Inflammatory macrophage (primary cell): ENCODE results near the gene SNAP29.
"Not testable (repeated sequence)": the region's sequence is repeated elsewhere in the genome, so short reads cannot be mapped to it uniquely, and the experiment has no call there.

Experiments
- DNase-seq, 2 donors: peaks; one replicate each; pipeline ENCODE4 v3.0.0-alpha.2; 2020 to 2022

SNAP29 gene

DNA sequence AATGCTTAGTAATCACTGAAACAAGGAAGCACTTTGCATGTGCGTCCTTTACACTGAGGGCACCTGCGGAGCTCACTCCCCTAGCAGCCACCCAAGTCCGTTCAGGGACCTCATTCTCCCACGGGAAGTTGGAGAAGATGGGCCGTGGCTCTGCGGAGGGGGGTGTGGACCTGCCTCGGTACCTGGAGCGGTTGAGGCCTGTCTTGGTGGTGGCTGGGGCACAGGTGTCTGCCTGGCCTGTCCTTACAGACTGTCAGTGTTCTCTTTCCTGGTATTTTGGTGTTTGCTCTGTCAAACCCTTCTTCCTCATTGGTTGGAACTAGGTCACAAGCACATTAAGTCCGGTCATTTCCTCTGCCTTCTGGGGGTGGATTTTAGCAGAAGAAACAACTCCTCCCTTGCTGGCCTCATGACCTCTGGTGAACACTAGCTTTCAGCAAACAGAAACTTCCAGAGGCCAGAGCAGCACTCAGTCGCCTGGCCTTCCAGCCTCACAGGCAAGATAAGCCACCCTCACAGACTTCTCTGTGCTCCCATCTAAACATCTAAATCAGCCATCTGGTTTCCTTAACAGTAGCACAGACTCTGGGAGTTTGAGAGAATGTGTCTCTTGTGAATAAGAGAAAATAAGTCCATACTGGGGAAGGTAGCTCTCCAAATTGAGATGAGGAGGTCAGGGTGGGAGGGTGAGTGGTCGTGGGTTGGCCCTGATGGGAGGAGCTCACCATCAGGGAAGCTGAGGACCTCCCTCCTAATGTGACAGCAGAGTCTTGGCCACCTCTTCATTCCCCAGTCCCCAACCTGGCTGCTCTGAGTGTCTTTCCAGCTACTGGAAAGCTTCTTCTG is 8.6 kb downstream of the SNAP29 start:
- DNase-seq: peak; percentile 90 to 91

DNA sequence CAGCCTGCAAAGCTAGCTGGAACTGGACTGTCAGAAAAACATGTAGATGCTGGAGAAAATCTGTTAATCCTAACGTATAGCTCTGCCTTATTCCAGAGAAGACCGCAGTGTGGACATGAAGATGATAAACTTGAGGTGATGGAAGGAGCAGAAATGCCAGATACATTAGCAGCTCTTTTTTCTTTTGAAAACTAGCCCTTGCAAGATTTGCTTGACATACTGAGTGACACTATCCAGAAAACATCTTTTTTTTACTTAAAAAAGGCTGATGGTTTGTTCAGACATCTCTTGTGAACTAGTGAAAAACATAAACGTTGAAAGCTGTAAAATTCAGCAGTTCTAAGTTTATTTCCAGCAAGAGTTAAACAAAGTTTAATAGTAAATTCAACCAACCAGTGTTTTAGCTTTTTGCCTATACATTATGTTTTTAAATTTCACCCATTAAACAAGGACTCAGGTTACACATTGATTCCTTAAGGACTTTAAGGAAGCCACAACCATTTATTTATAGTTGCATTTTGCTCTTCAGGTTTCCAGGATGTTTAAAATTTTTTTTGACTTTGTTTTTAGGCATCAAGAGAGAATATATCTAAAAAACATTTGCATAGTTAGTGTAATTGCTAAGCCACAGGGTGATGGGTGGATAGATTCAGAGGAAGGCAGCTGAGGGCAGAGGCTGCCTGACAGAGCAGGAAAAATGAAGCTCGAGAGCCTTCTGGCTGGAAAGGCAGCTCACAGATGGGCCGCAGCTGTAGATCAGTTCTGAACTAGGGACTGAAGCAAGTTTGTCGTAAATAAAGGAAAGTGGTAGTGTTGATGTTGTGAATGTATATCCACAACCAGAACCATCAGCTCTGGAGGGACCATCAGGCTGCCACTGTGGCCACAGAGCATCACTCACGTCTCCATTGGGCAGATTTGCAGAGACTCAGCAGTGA is 9.5 kb downstream of the SNAP29 start:
- no peak for DNase-seq

DNA sequence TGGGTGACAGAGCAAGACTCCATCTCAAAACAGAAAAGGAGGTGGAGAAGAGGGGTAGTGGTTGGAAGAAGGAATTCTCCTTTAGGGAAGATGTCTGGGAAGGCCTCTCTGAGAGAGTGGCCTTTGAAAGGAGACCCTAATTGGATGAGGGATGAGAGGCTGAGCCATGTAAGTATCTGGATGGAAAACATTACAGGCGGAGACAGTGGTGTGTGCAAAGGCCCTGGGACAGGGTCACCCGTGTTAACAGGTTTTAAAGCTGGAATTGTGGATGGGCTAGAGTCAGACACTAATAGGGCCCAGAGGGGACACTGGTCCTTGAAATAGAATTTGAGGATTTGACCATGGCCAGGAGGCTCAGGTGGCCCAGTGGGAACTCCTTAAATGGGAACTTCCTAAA is 10.4 kb downstream of the SNAP29 start:
- DNase-seq: no peak

DNA sequence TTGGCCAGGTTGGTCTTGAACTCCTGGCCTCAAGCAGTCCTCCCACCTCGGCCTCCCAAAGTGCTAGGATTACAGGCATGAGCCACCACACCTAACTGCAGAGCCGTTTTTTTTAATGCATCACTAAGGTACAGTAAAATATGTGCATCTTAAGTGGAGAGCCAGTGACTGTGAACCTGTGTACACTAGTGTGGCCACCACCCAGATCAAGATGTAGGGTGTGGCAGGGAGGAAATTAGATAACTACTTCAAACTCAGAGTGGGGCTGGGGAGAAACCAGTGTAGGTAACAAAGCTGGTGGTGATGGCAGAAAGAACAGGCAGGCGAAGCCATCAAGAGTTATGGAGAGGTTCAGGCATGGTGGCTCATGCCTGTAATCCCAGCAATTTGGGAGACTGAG is 14.4 kb downstream of the SNAP29 start:
- DNase-seq: no peak

DNA sequence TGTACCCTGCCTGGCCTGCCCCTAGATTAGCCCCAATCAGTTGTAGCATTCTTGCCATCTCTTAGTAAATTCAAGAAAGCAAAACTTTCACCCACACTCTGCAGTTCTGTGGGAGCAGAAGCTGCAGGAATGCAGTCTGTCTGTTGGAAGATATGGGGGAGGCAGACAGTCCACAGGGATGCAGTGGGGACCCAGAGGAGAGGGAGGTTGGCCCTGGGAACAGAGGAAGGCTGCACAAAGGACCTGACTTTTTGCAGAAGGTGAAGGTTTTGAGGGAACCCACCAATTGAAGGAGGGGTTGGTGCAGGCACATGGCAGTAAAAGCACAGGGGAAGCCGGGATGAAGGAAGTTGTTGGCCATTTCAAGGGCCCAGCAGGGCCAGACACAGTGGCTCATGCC is 16.5 kb downstream of the SNAP29 start:
- DNase-seq: no peak

DNA sequence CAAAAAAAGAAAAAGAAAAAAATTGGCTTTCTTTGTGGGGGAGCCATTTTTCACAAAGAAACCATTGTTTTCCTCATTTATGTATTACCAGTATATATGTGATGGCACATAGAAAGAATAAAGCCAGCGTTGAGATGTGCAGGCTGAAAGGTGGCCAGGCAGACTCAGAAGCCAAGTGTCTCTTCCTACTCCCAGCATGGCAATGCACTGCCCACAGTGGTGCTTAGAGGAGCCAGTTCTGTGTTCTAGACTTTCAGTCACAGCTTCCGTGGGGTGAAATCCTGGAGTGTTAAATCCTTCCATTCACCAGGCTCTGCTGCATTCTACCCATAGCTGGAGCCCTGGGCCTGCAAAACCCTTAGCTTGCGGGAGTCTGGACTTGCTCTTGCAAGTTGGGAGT is 18.9 kb downstream of the SNAP29 start:
- DNase-seq: no peak

DNA sequence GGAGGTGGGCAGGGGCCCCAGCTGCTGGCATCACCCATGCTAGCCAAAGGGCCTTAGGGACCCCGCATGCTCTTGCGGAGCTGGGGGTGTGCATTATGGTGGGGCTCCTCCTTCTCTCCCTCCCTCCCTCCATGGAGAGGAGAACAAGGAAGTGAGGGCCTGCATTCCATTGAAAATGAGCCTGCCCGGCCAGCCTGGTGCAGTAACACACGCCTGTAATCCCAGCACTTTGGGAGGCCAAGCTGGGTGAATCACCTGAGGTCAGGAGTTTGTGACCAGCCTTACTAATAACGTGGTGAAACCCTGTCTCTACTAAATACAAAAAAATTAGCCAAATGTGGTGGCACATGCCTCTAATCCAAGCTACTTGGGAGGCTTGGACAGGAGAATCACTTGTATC is 22.4 kb downstream of the SNAP29 start:
- DNase-seq: no peak

DNA sequence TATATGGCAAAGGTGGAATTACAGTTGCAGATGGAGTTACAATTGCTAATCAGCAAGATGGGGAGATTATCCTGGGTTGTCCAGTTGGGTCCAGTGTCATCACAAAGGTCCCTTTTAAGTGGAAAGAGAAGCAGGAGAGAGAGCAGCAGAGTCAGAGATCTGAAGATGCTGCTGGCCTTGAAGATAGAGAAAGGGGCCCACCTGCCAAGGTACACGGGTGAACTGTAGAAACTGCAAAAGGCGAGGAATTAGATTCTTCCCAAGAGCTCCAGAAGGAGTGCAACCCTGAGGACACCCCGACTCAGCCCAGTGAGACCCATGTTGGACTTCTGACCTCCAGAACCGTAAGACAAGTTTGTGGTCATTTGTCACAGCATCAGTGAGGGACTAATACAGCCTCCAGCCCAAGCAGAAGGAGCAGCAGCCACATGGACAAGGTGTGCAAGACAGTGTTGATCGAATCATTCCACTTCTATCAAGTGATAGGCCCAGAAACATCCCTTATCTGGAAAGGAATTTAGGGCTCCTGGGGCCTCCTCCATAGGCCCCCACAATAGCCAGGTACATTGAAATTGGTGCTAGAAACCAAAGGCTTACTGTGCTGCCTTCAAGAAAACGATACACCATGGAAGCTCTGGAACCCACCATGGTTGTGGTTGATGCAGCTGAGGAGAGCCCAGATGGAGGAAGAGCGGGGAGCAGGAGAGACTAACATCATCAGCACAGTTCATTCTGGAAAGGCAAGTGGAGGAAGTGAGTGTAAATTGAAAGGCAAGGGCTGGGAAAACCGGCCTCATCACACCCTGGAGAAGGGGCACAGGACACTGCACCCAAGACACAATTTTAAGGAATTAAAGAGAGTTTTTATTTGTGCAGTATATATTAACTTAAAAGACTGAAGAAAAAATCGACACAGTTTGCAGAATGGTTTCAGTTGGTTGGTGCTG is 23.3 kb downstream of the SNAP29 start:
- no peak for DNase-seq

DNA sequence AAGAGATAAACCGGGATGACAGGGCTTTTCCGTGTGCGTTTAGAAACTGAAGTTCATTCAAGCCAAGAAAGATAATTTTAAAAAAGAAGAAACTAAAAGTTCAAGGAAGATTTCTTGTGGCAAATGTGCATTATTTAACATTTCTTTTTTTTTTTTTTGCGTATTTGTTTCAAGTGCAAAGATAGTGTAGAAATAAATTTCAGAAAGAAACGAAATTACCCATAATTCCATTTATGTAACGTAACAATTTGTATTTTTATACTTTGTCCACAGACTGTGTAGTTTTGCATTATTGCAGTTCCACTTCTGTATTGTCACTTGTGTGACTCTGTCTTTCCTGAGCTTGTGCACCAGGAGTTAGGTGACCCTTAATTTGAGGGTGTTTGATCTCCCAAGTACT is 24.0 kb downstream of the SNAP29 start:
- no peak for DNase-seq

DNA sequence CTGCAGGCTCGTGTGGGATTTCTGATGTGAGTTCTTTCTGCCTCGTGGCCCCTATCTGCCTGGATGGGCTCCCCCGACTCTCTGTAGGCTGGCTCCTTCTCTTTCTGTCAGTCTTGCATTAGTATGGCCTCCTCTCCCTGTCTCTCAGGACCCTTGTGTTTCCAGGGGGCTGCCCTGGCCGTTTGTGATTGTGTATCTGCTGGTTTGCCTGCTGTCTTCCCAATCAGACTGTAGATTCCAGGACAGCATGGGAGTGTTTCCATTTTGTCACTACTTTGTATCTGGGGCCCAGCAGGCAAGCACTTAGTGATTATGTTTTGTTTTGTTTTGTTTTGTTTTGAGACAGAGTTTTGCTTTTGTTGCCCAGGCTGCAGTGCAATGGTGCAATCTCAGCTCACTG is 25.6 kb downstream of the SNAP29 start:
- DNase-seq: no peak

DNA sequence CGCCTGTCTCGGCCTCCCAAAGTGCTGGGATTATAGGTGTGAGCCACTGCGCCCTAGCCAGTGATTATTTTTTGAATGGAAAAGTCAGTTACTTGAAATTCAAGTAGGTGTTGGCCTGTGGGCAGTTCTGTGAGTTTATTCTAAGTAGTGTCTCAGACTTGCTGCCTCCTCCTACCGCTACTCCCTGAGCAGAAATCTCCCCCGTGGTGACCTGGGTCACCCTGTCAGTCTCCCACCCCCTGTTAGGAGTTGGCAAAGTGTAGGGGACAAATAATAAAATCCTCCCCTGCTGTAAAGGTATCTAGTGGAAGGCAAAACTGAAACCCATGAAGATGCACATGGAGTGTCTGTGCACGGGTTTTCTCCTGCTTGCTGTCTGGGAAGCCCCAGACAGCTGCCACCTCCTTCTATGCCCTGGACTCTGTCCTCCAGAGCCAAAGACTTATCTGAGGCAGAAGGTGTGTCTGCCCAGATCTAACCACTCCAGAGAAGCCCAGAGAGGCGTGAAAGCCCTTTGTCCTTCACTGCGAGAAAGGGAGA is 26.3 kb downstream of the SNAP29 start:
- DNase-seq: no peak

DNA sequence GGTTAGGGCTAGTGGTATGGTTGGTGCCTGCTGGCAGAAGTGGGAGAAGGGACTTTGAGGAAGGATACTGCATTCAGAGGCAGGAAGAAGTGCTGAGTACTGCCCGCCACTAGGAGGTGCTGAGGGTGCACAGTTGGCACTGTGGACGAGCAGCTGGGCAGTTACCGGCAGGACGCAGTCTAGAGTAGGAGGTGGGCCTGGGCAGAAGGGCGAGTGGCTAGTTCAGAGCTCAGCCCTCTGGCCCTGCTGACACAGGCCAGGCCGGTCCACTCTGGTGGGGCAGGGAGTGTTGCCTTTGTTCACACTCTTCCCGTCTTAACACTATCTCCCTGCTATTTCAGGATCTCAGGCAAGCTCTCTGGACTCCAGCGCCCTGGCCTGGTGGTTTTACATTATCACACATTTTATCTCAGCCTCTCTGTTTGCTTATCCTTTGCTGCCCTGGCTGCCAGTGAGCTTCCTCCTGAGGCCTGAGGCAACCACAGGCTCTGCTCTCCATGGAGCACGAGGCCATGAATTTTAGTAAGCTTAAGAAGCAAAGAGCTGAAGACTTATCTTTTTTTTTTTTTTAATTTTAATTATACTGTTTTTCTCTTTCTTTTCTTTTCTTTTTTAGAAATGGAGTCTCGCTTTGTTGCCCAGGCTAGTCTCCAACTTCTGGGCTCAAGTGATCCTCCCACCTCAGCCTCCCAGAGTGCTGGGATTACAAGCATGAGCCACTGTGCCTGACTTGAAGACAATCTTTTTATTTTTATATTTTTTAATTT is 26.9 kb downstream of the SNAP29 start:
- peak; percentile 86 to 88 for DNase-seq

DNA sequence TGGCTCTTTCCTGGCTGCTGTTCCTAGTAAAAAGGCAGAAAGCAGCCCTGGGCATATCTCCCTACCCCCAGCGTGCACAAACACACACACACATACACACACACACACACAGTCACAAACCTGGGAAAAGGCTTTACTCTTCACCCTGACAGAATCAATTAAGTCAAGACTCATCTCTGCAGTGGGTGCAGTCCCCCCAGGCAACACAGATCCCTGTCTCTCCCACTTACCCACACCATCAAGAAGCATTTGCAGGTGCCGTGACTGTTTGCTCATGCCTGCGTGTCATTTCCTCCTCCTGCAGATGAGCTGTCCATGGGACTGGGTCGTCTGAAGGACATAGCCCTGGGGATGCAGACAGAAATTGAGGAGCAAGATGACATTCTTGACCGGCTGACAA is 28.6 kb downstream of the SNAP29 start:
- DNase-seq: no peak

DNA sequence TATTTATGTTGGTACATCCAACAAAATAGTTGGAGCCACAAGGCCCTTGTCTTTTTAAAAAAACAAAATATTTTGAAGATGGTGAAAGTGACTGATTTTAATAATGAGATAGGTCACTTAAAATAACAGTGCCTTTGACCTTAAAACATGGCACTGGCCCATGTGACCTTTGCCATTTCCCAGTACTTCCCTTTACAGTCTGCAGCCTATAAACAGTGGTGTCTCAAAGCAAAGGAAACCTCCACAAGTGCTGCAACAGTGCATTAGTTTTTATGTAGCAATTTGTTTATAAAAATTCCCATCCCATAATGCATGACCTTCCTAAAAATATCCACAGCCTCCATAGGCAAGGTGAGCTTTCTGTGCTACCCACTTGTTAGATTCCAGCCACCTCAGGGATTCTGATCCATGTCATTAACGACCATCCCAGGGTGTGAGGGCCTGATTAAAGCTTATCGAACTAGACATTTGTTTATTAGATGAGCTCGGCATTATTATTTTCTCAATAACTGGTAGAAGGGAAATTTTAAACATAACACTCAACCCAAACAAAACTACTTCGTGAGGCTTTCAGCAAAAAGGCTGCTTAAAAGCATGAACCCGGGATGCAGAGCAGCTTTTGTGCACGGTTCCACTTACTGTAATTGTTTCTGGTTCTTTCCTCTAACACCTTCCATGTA is 30.4 kb downstream of the SNAP29 start:
- peak; percentile 73 to 76 for DNase-seq

DNA sequence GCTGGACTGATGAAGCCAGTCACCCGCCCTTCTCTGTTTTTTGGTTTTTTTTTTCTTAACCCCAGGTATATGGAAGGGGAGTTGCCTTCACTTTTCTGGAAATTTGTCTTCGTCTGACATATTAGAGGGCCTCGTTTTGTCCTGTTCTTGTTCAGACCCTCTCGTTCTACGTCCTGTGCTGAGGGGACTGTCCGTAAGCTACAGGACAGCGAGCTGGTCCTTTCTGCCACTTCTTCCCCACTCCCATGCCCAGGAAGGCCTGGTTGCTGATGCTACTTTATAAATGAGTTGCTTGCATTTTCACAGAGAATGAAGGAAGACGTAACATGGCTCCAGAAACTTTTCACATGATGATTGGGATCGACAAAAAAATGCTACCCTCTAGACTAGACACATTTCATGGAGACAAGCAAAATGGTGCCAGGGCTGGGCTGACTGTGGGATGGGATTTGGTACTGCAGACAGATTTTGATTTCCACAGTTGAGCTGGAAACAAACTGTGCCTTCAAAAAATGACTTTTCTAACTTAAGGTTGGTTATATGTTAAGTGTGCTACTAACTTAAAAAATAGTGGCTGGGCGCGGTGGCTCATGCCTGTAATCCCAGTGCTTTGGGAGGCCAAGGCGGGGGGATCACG is 31.2 kb downstream of the SNAP29 start:
- no peak for DNase-seq

DNA sequence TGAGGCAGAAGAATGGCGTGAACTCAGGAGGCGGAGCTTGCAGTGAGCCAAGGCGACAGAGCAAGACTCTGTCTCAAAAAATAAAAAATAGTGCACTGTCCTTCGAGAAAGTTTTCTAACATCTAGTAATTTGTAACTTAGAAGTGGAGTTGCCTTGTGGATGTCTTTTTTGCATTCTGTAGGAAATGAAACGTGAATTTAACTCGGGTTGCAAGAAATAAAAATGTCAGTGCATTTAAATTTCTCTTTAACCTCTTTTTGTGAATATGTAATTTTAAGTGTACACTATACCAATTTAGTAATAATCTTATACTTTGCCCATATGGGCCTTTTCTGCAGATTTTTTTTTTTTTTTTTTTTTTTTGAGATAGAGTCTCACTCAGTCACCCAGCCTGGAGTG is 32.2 kb downstream of the SNAP29 start:
- DNase-seq: no peak

DNA sequence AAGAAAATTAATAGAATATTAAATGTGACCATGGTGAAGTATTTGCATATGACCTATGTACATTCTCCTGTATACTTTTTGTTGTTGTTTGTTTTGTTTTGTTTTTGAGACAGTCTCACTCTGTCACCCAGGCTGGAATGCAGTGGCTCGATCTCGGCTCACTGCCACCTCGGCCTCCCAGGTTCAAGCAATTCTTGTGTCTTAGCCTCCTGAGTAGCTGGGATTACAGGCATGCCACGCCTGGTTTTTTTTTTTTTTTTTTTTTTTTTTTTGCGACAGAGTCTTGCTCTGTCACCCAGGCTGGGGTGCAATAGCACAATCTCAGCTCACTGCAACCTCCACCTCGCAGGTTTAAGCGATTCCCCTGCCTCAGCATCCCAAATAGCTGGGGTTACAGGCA is 38.9 kb downstream of the SNAP29 start:
- DNase-seq: not testable (repeated sequence)

DNA sequence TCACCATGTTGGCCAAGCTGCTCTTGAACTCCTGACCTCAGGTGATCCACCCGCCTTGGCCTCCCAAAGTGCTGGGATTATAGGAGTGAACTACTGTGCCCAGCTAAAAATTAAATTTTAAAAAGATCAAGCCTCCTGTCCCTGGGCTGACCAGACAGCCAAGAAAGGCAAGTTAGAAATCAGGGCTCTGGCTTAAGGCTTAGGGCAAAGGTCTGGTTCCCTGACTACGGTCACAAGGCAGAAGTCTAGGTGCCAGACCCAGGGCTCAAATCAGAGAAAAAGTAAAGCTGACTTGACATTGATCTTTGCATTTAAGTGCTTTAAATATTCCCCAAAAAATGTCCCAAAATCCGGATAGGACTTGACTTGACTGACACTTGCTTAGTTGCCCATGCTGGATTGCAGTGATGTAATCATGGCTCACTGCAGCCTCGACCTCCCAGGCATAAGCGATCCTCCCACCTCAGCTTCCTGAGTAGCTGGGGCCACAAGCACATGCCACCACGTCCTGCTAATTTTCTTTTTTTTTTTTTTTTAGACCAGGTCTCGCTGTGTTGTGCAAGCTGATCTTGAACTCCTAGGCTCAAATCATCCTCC is 41.1 kb downstream of the SNAP29 start:
- DNase-seq: peak in 1 of 2 donors; percentile 20

DNA sequence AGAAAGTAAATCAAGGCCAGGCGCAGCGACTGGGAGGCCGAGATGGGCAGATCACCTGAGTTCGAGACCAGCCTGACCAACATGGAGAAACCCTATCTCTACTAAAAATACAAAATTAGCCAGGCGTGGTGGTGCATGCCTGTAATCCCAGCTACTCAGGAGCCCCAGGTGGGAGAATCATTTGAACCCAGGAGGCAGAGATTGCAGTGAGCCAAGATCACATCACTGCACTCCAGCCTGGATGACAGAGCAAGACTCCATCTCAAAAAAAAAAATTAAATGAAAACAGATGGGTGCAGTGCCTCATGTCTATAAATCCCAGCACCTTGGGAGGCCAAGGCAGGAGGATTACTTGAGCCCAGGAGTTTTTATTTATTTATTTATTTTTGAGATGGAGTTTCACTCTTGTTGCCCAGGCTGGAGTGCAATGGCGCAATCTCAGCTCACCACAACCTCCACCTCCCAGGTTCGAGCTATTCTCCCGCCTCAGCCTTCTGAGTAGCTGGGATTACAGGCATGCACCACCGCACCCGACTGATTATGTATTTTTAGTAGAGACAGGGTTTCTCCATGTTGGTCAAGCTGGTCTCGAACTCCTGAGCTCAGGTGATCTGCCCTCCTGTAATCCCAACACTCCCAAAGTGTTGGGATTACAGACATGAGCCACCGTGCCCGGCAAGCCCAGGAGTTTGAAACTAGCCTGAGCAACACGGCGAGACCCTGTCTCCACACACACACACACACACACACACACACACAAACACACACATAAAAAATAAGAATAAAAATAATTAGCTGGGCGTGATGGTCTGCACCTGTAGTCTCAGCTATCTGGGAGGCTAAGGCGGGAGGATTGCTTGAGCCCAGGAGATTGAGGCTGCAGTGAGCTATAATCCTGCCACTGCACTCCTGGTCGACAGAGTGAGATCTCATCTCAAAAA is 42.6 kb downstream of the SNAP29 start:
- DNase-seq: not testable (repeated sequence)
